B cell (primary cell): Measurements from ENCODE around the gene DCTD.

Experiments
- CTCF ChIP-seq: fragments of 200-600 bp; IDR thresholded peaks from one replicate; pipeline ENCODE4 v1.8.0; 2022; ENCODE audit warnings: antibody characterized with exemption, mild to moderate bottlenecking
- EZH2 ChIP-seq: IDR thresholded peaks from 2 replicates; pipeline ENCODE4 v1.6.1; 2012; ENCODE audit warnings: borderline replicate concordance, low read depth, mild to moderate bottlenecking, moderate library complexity, low read length; ENCODE audit not compliant: insufficient read depth, poor library complexity, severe bottlenecking

GRCh38 chr4:182906786-182907185, 10.4 kb downstream of the DCTD start:
- TF ChIP-seq CTCF = no peak
- TF ChIP-seq EZH2 = no peak
